GM23338 (cell line): ENCODE data around the gene SLC35F4. TPM values are rescaled to one million over a fixed set of nuclear protein-coding genes. Genes with fewer than 3 reads are reported as not detected.

Source experiments
- ATAC-seq: fragments of 200-7000 bp; cut with Tn5 transposase; 3 replicates; pipeline ENCODE4 v1.9.1; 2020
- DNase-seq: peaks from one replicate; pipeline ENCODE4 v3.0.0-alpha.2; 2015; ENCODE audit warnings: low spot score
- H2AFZ ChIP-seq: fragments of 200-600 bp; sonication (generic); 2 replicates; pipeline ENCODE4 v1.8.0; 2016; ENCODE audit warnings: antibody characterized with exemption, mild to moderate bottlenecking, moderate library complexity
- H3F3A ChIP-seq: fragments of 200-600 bp; sonication (generic); replicated peaks from 2 replicates; pipeline ENCODE4 v1.8.0; 2017; ENCODE audit warnings: antibody characterized with exemption, mixed run types, low read depth
- H3K27ac ChIP-seq: fragments of 200-600 bp; sonication (generic); 2 replicates; pipeline ENCODE4 v1.6.1; 2016; ENCODE audit warnings: low read depth
- H3K27me3 ChIP-seq: fragments of 200-600 bp; sonication (generic); 2 replicates; pipeline ENCODE4 v1.8.0; 2016; ENCODE audit warnings: mild to moderate bottlenecking, mixed run types, moderate library complexity; ENCODE audit not compliant: insufficient read depth
- H3K36me3 ChIP-seq: fragments of 200-600 bp; sonication (generic); 2 replicates; pipeline ENCODE4 v1.8.0; 2016; ENCODE audit warnings: mild to moderate bottlenecking; ENCODE audit not compliant: insufficient read depth
- H3K4me1 ChIP-seq: fragments of 200-600 bp; sonication (generic); 2 replicates; pipeline ENCODE4 v1.8.0; 2016; ENCODE audit warnings: mild to moderate bottlenecking, moderate library complexity; ENCODE audit not compliant: insufficient read depth
- H3K4me2 ChIP-seq: fragments of 200-600 bp; sonication (generic); 2 replicates; pipeline ENCODE4 v1.7.1; 2017; ENCODE audit warnings: mixed run types
- H3K4me3 ChIP-seq: fragments of 200-600 bp; sonication (generic); 2 replicates; pipeline ENCODE4 v1.6.1; 2016; ENCODE audit warnings: mixed run types
- H3K79me2 ChIP-seq: fragments of 200-600 bp; sonication (generic); replicated peaks from 2 replicates; pipeline ENCODE4 v1.8.0; 2017; ENCODE audit warnings: mild to moderate bottlenecking; ENCODE audit not compliant: insufficient read depth
- H3K9me2 ChIP-seq: fragments of 200-600 bp; sonication (generic); 2 replicates; pipeline ENCODE4 v1.8.0; 2017; ENCODE audit not compliant: insufficient read depth
- H4K20me1 ChIP-seq: fragments of 200-600 bp; sonication (generic); replicated peaks from 2 replicates; pipeline ENCODE4 v1.8.0; 2017; ENCODE audit warnings: mild to moderate bottlenecking; ENCODE audit not compliant: insufficient read depth
- H3K27ac Mint-ChIP-seq: 2 replicates; pipeline ENCODE4 v1.8.0; 2020; ENCODE audit warnings: inconsistent platforms, mild to moderate bottlenecking, moderate library complexity, mixed read lengths
- H3K27me3 Mint-ChIP-seq: 3 replicates; pipeline ENCODE4 v1.8.0; 2022; ENCODE audit warnings: low read depth, mild to moderate bottlenecking, moderate library complexity, mixed read lengths, inconsistent platforms; ENCODE audit not compliant: insufficient read depth, poor library complexity
- H3K36me3 Mint-ChIP-seq: 3 replicates; pipeline ENCODE4 v1.8.0; 2021; ENCODE audit warnings: low read depth, mild to moderate bottlenecking, inconsistent platforms, moderate library complexity, mixed read lengths
- H3K4me1 Mint-ChIP-seq: 3 replicates; pipeline ENCODE4 v1.8.0; 2020; ENCODE audit warnings: mild to moderate bottlenecking, inconsistent platforms, mixed read lengths
- H3K4me3 Mint-ChIP-seq: 3 replicates; pipeline ENCODE4 v1.8.0; 2021; ENCODE audit warnings: moderate library complexity, mild to moderate bottlenecking, inconsistent platforms, mixed read lengths
- H3K9me3 Mint-ChIP-seq: 3 replicates; pipeline ENCODE4 v1.8.0; 2020; ENCODE audit warnings: moderate library complexity, mild to moderate bottlenecking, inconsistent platforms, mixed read lengths
- CREB1 ChIP-seq: fragments of 250-450 bp; sonication (Bioruptor Pico); IDR thresholded peaks from 2 replicates; pipeline ENCODE4 v1.5.0; 2020; ENCODE audit warnings: low read depth, mild to moderate bottlenecking, moderate library complexity
- CTCF ChIP-seq, 2 experiments: fragments of 200-600 bp in 1 of 2; sonication (generic) in 1 of 2; conservative IDR thresholded peaks; 2 replicates each; pipeline versions ENCODE4 v1.5.1 to v1.6.1; 2016 to 2017; ENCODE audit warnings: antibody characterized with exemption in 2 of 2, low read depth in 2 of 2, mild to moderate bottlenecking in 2 of 2, moderate library complexity in 1 of 2
- ETS1 ChIP-seq: IDR thresholded peaks from 2 replicates; pipeline ENCODE4 v1.6.1; 2016; ENCODE audit warnings: antibody characterized with exemption
- EZH2 ChIP-seq: fragments of 200-600 bp; sonication (generic); IDR thresholded peaks from one replicate; pipeline ENCODE4 v1.8.0; 2017; ENCODE audit warnings: antibody characterized with exemption, mild to moderate bottlenecking, low read depth; ENCODE audit not compliant: unreplicated experiment
- EZH2phosphoT487 ChIP-seq: fragments of 200-600 bp; sonication (generic); IDR thresholded peaks from one replicate; pipeline ENCODE4 v1.8.1; 2018; ENCODE audit warnings: antibody characterized with exemption; ENCODE audit not compliant: unreplicated experiment
- JUNB ChIP-seq: IDR thresholded peaks from one replicate; pipeline ENCODE4 v1.6.1; 2016; ENCODE audit warnings: antibody characterized with exemption; ENCODE audit not compliant: unreplicated experiment
- NANOG ChIP-seq: IDR thresholded peaks from 2 replicates; pipeline ENCODE4 v1.6.1; 2016; ENCODE audit warnings: antibody characterized with exemption, borderline replicate concordance
- POLR2AphosphoS5 ChIP-seq: IDR thresholded peaks from 2 replicates; pipeline ENCODE4 v1.6.1; 2016; ENCODE audit warnings: antibody characterized with exemption, low read depth
- REST ChIP-seq: IDR thresholded peaks from one replicate; pipeline ENCODE4 v1.6.1; 2018; ENCODE audit warnings: antibody characterized with exemption; ENCODE audit not compliant: unreplicated experiment
- STAT1 ChIP-seq: IDR thresholded peaks from one replicate; pipeline ENCODE4 v1.6.1; 2016; ENCODE audit warnings: antibody characterized with exemption; ENCODE audit not compliant: unreplicated experiment
- ZNF114 ChIP-seq: fragments of 250-450 bp; sonication (Bioruptor Pico); IDR thresholded peaks from 2 replicates; pipeline ENCODE4 v1.5.0; 2020; ENCODE audit warnings: mild to moderate bottlenecking, moderate library complexity
- ZNF331 ChIP-seq: fragments of 250-450 bp; sonication (Bioruptor Pico); IDR thresholded peaks from 2 replicates; pipeline ENCODE4 v1.5.0; 2020; ENCODE audit warnings: low read depth, mild to moderate bottlenecking, moderate library complexity
- ZNF462 ChIP-seq: fragments of 250-450 bp; sonication (Bioruptor Pico); IDR thresholded peaks from 2 replicates; pipeline ENCODE4 v1.5.0; 2020; ENCODE audit warnings: mild to moderate bottlenecking, moderate library complexity
- polyA plus RNA-seq: library from polyadenylated mRNA; unstranded; fragments of >200 nt; fragmentation: Nextera tagmentation; extraction: Ambion mirVana; gene quantifications from 2 replicates; pipeline ENCODE4 v1.2.1, GENCODE V29; 2016
- total RNA-seq: library from RNA; depleted of rRNA; stranded (reverse); fragments of >200 nt; shearing (Covaris generic); gene quantifications from 2 replicates; pipeline ENCODE4 v1.2.3, GENCODE V29; 2014

SLC35F4 gene
- total and polyA plus RNA-seq, 2 experiments from 2014 or later, result 0.10 TPM; not detected in 1

GRCh38 chr14:57617510-57617909, 248.4 kb downstream of the SLC35F4 start:
- Histone ChIP-seq H3F3A (no peaks in the 10 kb centered on the region), H3K9me2 (0 out of 2 replicates have a peak, but pooled peaks cover 3% of the 10 kb centered on the region), H3K27ac (no peak overlapping the region), H3K79me2 (no peaks in the 10 kb centered on the region), H3K27me3 (no peaks in the 10 kb centered on the region), H3K36me3 (no peaks in the 10 kb centered on the region), H4K20me1 (no peaks in the 10 kb centered on the region), H3K4me2 (no peak overlapping the region), H3K4me1 (no peaks in the 10 kb centered on the region), H3K4me3 (no peak overlapping the region), H2AFZ (no peak overlapping the region)
- peaks cover 8% of the 10 kb centered on the region for H3K4me1 Mint-ChIP-seq
- H3K36me3 Mint-ChIP-seq, result no peaks in the 10 kb centered on the region
- DNase-seq (peak; percentile 46), ATAC-seq (peak; percentile 86)
- H3K27ac Mint-ChIP-seq, result no peak overlapping the region
- H3K27me3 Mint-ChIP-seq, result no peaks in the 10 kb centered on the region
- H3K4me3 Mint-ChIP-seq, result no peak overlapping the region
- H3K9me3 Mint-ChIP-seq, result peaks cover 2% of the 10 kb centered on the region; the same call in 1 of the 3 replicates
- TF ChIP-seq ETS1 (no peak), ZNF331 (no peak), ZNF462 (no peak), ZNF114 (CRISPR knock-in tag) (no peak), JUNB (no peak), EZH2phosphoT487 (no peak), NANOG (no peak), STAT1 (no peak), CREB1 (CRISPR knock-in tag) (no peak), CTCF (conservative IDR thresholded peaks at IDR 0.05; ENCODE audit: low read depth in 2 of 2) (no peak), POLR2AphosphoS5 (no peak), EZH2 (no peak), REST (no peak)
